K562 (cell line): ENCODE results near the gene UTP25. TPM values are rescaled to one million over a fixed set of nuclear protein-coding genes. Genes with fewer than 3 reads are reported as not detected.

Experiments
- ATAC-seq: fragments of 200-7000 bp; cut with Tn5 transposase; 3 replicates; pipeline ENCODE4 v1.9.1; 2020; ENCODE audit warnings: moderate library complexity
- BruUV-seq: library from RNA; stranded (reverse); fragments of 400-500 nt; replicated peaks from 2 replicates; lab custom pipeline; 2021; lab: Mats Ljungman, UMichigan
- CTCF ChIA-PET: fragments of 300-600 bp; formaldehyde crosslinking; extraction: SDS; loops from one replicate; lab custom pipeline; 2021; ENCODE audit warnings: low intra/inter-chr PET ratio; lab: Yijun Ruan, JAX
- POLR2A ChIA-PET: fragments of 300-600, 350-650 bp; sonication (Branson Sonifier 250); formaldehyde crosslinking; extraction: SDS; loops from one replicate; lab custom pipeline; 2021; ENCODE audit warnings: antibody characterized with exemption, inconsistent platforms; lab: Yijun Ruan, JAX
- DNase-seq, 4 experiments: peaks; one replicate each; pipeline versions ENCODE4 v3.0.0 to v3.0.0-alpha.2; 2011 to 2018; ENCODE audit warnings: low spot score in 3 of 4, mixed read lengths in 3 of 4; ENCODE audit errors: extremely low read depth in 1 of 4
- FAIRE-seq: peaks from 2 replicates; lab custom pipeline; 2011; peaks lifted over from hg19 to GRCh38; lab: Jason Lieb, UNC
- H2AFZ ChIP-seq: 2 replicates; pipeline ENCODE4 v1.6.0; 2011; ENCODE audit warnings: low read depth, low read length, control low read depth, inconsistent platforms
- H3K27ac ChIP-seq: fragments of 200-600 bp; 3 replicates; pipeline ENCODE4 v1.8.0; 2011; ENCODE audit warnings: low read depth, mild to moderate bottlenecking, control low read depth, inconsistent platforms, low read length, moderate library complexity, mixed read lengths; ENCODE audit errors: extremely low read depth
- H3K27me3 ChIP-seq, 2 experiments: fragments of 300-600 bp in 1 of 2; 2 replicates in 1 of 2; 3 replicates in 1 of 2; pipeline versions ENCODE4 v1.6.0 to v1.8.0; 2011; ENCODE audit warnings: inconsistent platforms in 2 of 2, low read length in 2 of 2, mild to moderate bottlenecking in 1 of 2, mixed read lengths in 1 of 2, moderate library complexity in 1 of 2; ENCODE audit not compliant: control insufficient read depth in 2 of 2, insufficient read depth in 2 of 2
- H3K36me3 ChIP-seq: fragments of 300-600 bp; 3 replicates; pipeline ENCODE4 v1.8.0; 2011; ENCODE audit warnings: mild to moderate bottlenecking, low read length, inconsistent platforms; ENCODE audit not compliant: control insufficient read depth, insufficient read depth
- H3K4me1 ChIP-seq, 2 experiments: fragments of 200-600 bp in 1 of 2; replicated peaks in 1 of 2; 2 replicates in 1 of 2; 3 replicates in 1 of 2; pipeline versions ENCODE4 v1.5.1 to v1.8.0; 2011; ENCODE audit warnings: inconsistent platforms in 2 of 2, low read length in 2 of 2, mild to moderate bottlenecking in 1 of 2, mixed read lengths in 1 of 2, moderate library complexity in 1 of 2; ENCODE audit not compliant: control insufficient read depth in 2 of 2, insufficient read depth in 2 of 2
- H3K4me2 ChIP-seq: 2 replicates; pipeline ENCODE4 v1.6.1; 2011; ENCODE audit warnings: low read length, control low read depth, inconsistent platforms, mixed read lengths; ENCODE audit not compliant: insufficient read depth
- H3K4me3 ChIP-seq: fragments of 200-600 bp; sonication (generic), shearing (Covaris generic); 2 replicates; pipeline ENCODE4 v1.5.1; 2016; ENCODE audit warnings: control low read depth, inconsistent platforms
- H3K79me2 ChIP-seq: fragments of 200-600 bp; 3 replicates; pipeline ENCODE4 v1.8.0; 2011; ENCODE audit warnings: low read length, inconsistent platforms; ENCODE audit not compliant: control insufficient read depth, insufficient read depth
- H3K9ac ChIP-seq, 2 experiments: 2 replicates each; pipeline versions ENCODE4 v1.6.0 to v1.6.1; 2011; ENCODE audit warnings: low read depth in 2 of 2, low read length in 2 of 2, control low read depth in 1 of 2, inconsistent platforms in 1 of 2, mild to moderate bottlenecking in 1 of 2, mixed read lengths in 1 of 2; ENCODE audit not compliant: insufficient read depth in 1 of 2
- H3K9me1 ChIP-seq: one replicate; pipeline ENCODE4 v1.6.0; 2011; ENCODE audit warnings: inconsistent platforms, mild to moderate bottlenecking, low read length, moderate library complexity; ENCODE audit not compliant: control insufficient read depth, insufficient read depth
- H3K9me3 ChIP-seq: replicated peaks from 2 replicates; pipeline ENCODE4 v1.5.1; 2011; ENCODE audit warnings: low read depth, low read length, inconsistent platforms; ENCODE audit not compliant: control insufficient read depth, insufficient read depth
- H4K20me1 ChIP-seq: replicated peaks from 2 replicates; pipeline ENCODE4 v1.6.1; 2011; ENCODE audit warnings: low read length, inconsistent platforms, mixed read lengths; ENCODE audit not compliant: control insufficient read depth, insufficient read depth
- ETV6 ChIP-seq, 3 experiments: fragments of 150-350 bp in 1 of 3; sonication (generic) in 1 of 3; formaldehyde crosslinking in 1 of 3; IDR thresholded peaks; 2 replicates each; pipeline versions ENCODE4 v1.6.1 to v1.8.0; 2014 to 2022; ENCODE audit warnings: borderline replicate concordance in 2 of 3, low read depth in 2 of 3, antibody characterized with exemption in 1 of 3, low read length in 1 of 3, mild to moderate bottlenecking in 1 of 3, missing genetic modification reagents in 1 of 3
- MTA2 ChIP-seq: fragments of 450-650 bp; IDR thresholded peaks from 2 replicates; pipeline ENCODE4 v1.6.1; 2016; ENCODE audit warnings: low read depth
- THRA ChIP-seq: fragments of 450-650 bp; IDR thresholded peaks from 2 replicates; pipeline ENCODE4 v1.6.1; 2017; ENCODE audit warnings: mild to moderate bottlenecking, moderate library complexity
- WGBS: fragments of 100-300 bp; shearing (Covaris generic); methylation state at CpG from one replicate; pipeline ENCODE4 v1.1.6; 2016; ENCODE audit warnings: low coverage, mixed read lengths; ENCODE audit not compliant: insufficient coverage; ENCODE audit errors: missing lambda C conversion rate; 5-methylcytosine and 5-hydroxymethylcytosine counted together
- in situ Hi-C: fragments of 300-500 bp; cut with MboI; formaldehyde crosslinking; loops from 4 replicates; pipeline ENCODE4 v1.15.0; 2018; ENCODE audit warnings: inconsistent platforms, mixed read lengths
- intact Hi-C: fragments of 100-400 bp; cut with micrococcal nuclease; formaldehyde crosslinking; loops from 2 replicates; pipeline ENCODE4 v1.14.2; 2022
- polyA plus RNA-seq, 8 experiments: library from polyadenylated mRNA; depleted of rRNA in 4 of 8; stranded (reverse) in 5 of 8; unstranded in 3 of 8; fragments of >200 nt; fragmentation: Nextera tagmentation in 2 of 8; fragmentation: Illumina TruSeq in 1 of 8; extraction: Ambion mirVana in 2 of 8; extraction: Trizol in 1 of 8; gene quantifications; 2 replicates each; pipeline versions ENCODE4 v1.2.1 to v1.2.3, GENCODE V29; 2011 to 2014; ENCODE audit warnings: inconsistent platforms in 1 of 8, missing spikeins in 1 of 8
- total RNA-seq, 7 experiments: library from RNA; depleted of rRNA in 6 of 7; stranded (reverse); fragments of >200 nt in 6 of 7; fragmentation: Illumina TruSeq in 2 of 7; extraction: Trizol in 2 of 7; gene quantifications; 2 replicates each; pipeline versions ENCODE4 v1.2.1 to v1.2.3, GENCODE V29; 2011 to 2021; ENCODE audit warnings: low replicate concordance in 1 of 7
- TF ChIP-seq, protein P1 (sequence below): fragments of 250-450 bp; sonication (Bioruptor Pico); IDR thresholded peaks from 2 replicates; pipeline ENCODE4 v1.5.0; 2022; ENCODE audit warnings: mild to moderate bottlenecking

UTP25 gene
- total and polyA plus RNA-seq, 9 of the 15 experiments (the other 6 are each of a cell fraction or from before 2014, with no cell fraction given), result 5.7 to 17.6 (median 12.0) TPM

DNA sequence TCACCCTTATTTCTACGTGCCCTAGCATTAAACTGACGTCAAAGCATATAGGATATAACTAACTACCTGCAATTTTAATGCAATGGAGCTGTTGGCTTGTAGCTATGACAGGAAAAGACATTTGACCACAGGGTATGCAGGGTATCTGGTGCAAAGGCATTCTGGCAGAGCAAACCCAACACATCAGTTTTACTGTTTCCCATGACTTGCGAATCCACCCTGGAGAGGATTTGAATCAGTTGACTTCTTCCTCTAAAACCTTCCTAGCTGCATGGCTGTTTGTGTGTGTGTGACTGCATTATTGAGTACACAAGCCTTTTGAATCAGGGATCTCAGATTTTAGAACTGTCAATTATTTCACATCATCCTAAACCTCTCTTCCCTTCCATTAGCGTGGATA is 68.6 kb downstream of the UTP25 start:
- no peak overlapping the region for H3K27ac ChIP-seq
- FAIRE-seq, result no peak
- no peak for DNase-seq
- no peak overlapping the region for H3K4me3 ChIP-seq
- WGBS, result 1% methylated on average over 4 of the region's 4 CpGs
- ChIA-PET CTCF (no interaction called here), POLR2A (interaction anchor here (0.5 kb wide), 1 partner anchor 1702 kb away, joined by 3 read pairs; no protein-coding TSS in a partner anchor)
- no TSS peak for BruUV-seq
- peaks cover 0 to 30% of the 10 kb centered on the region in 2 experiments; a peak in 3 of 5 replicates for H3K27me3 ChIP-seq
- no peak overlapping the region for H2AFZ ChIP-seq
- in situ Hi-C loops, result no loop called here
- no peak overlapping the region for H3K4me2 ChIP-seq
- no peaks in the 10 kb centered on the region for H3K9me3 ChIP-seq
- H3K79me2 ChIP-seq, result no peaks in the 10 kb centered on the region
- no peaks in the 10 kb centered on the region for H3K9me1 ChIP-seq
- no peaks in the 10 kb centered on the region for H4K20me1 ChIP-seq
- H3K9ac ChIP-seq, result no peak overlapping the region
- H3K4me1 ChIP-seq, result peaks cover 0 to 8% of the 10 kb centered on the region in 2 experiments; a peak in 1 of 5 replicates
- H3K36me3 ChIP-seq, result no peaks in the 10 kb centered on the region
- TF ChIP-seq, protein P1, sequence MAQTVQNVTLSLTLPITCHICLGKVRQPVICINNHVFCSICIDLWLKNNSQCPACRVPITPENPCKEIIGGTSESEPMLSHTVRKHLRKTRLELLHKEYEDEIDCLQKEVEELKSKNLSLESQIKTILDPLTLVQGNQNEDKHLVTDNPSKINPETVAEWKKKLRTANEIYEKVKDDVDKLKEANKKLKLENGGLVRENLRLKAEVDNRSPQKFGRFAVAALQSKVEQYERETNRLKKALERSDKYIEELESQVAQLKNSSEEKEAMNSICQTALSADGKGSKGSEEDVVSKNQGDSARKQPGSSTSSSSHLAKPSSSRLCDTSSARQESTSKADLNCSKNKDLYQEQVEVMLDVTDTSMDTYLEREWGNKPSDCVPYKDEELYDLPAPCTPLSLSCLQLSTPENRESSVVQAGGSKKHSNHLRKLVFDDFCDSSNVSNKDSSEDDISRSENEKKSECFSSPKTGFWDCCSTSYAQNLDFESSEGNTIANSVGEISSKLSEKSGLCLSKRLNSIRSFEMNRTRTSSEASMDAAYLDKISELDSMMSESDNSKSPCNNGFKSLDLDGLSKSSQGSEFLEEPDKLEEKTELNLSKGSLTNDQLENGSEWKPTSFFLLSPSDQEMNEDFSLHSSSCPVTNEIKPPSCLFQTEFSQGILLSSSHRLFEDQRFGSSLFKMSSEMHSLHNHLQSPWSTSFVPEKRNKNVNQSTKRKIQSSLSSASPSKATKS (CRISPR knock-in tag), result no peak
- TF ChIP-seq MTA2 (no peak), THRA (no peak), ETV6 (IDR thresholded peaks at IDR 0.05; ENCODE audit: borderline replicate concordance in 1 of 2, low read depth in 2 of 2, low read length in 1 of 2) (no peak), ETV6 (CRISPR knock-in tag; IDR thresholded peaks at IDR 0.05; ENCODE audit: borderline replicate concordance) (no peak)
- intact Hi-C loops, result no loop called here
- ATAC-seq, result no peak
